Loucy (cell line): ENCODE measurements around the gene MRPL19.

ENCODE experiments used
- H2AFZ ChIP-seq: fragments of 200-600 bp; sonication (generic); 2 replicates; pipeline ENCODE4 v1.6.0; 2016; ENCODE audit warnings: antibody characterized with exemption, mild to moderate bottlenecking, low read length, moderate library complexity
- H3F3A ChIP-seq: fragments of 200-600 bp; 2 replicates; pipeline ENCODE4 v1.6.0; 2016; ENCODE audit warnings: antibody characterized with exemption, low read depth, mild to moderate bottlenecking
- H3K27me3 ChIP-seq: fragments of 200-600 bp; sonication (generic); 2 replicates; pipeline ENCODE4 v1.6.1; 2014; ENCODE audit warnings: low read length, mild to moderate bottlenecking; ENCODE audit not compliant: insufficient read depth, poor library complexity, severe bottlenecking
- H3K36me3 ChIP-seq: fragments of 200-600 bp; sonication (generic); 2 replicates; pipeline ENCODE4 v1.6.1; 2016; ENCODE audit warnings: low read length; ENCODE audit not compliant: insufficient read depth
- H3K4me1 ChIP-seq: fragments of 200-600 bp; sonication (generic); 2 replicates; pipeline ENCODE4 v1.5.1; 2014; ENCODE audit warnings: low read length, mild to moderate bottlenecking; ENCODE audit not compliant: insufficient read depth, poor library complexity, severe bottlenecking
- H3K4me2 ChIP-seq: fragments of 200-600 bp; sonication (generic); 2 replicates; pipeline ENCODE4 v1.6.0; 2014; ENCODE audit warnings: antibody characterized with exemption, low read length, low read depth, mild to moderate bottlenecking; ENCODE audit not compliant: poor library complexity, severe bottlenecking
- H3K4me3 ChIP-seq: fragments of 200-600 bp; sonication (generic); 2 replicates; pipeline ENCODE4 v1.5.1; 2014; ENCODE audit warnings: low read length, mild to moderate bottlenecking, mixed read lengths; ENCODE audit not compliant: poor library complexity, severe bottlenecking
- H3K79me2 ChIP-seq: fragments of 200-600 bp; sonication (generic); 2 replicates; pipeline ENCODE4 v1.6.1; 2014; ENCODE audit warnings: low read length; ENCODE audit not compliant: insufficient read depth
- H3K9ac ChIP-seq: fragments of 200-600 bp; sonication (generic); 2 replicates; pipeline ENCODE4 v1.6.0; 2014; ENCODE audit warnings: mild to moderate bottlenecking, low read depth, low read length, moderate library complexity; ENCODE audit not compliant: poor library complexity, severe bottlenecking
- H3K9me2 ChIP-seq: fragments of 200-600 bp; sonication (generic); replicated peaks from 2 replicates; pipeline ENCODE4 v1.6.1; 2016; ENCODE audit warnings: low read depth, low read length, mixed read lengths
- H3K9me3 ChIP-seq: fragments of 200-600 bp; sonication (generic); 2 replicates; pipeline ENCODE4 v1.6.1; 2014; ENCODE audit warnings: mild to moderate bottlenecking, antibody characterized with exemption, low read length, low read depth; ENCODE audit not compliant: insufficient read depth
- H4K20me1 ChIP-seq: fragments of 200-600 bp; sonication (generic); 2 replicates; pipeline ENCODE4 v1.6.0; 2014; ENCODE audit warnings: antibody characterized with exemption, low read length, mild to moderate bottlenecking; ENCODE audit not compliant: insufficient read depth, poor library complexity, severe bottlenecking
- EZH2phosphoT487 ChIP-seq: fragments of 200-600 bp; IDR thresholded peaks from 2 replicates; pipeline ENCODE4 v1.6.1; 2018; ENCODE audit warnings: antibody characterized with exemption, mild to moderate bottlenecking, moderate library complexity, borderline replicate concordance
- TF ChIP-seq, protein P1 (sequence below): fragments of 200-600 bp; sonication (generic); conservative IDR thresholded peaks from 2 replicates; pipeline ENCODE4 v1.5.1; 2014; ENCODE audit warnings: mild to moderate bottlenecking, antibody characterized with exemption, low read length

Gene MRPL19

DNA sequence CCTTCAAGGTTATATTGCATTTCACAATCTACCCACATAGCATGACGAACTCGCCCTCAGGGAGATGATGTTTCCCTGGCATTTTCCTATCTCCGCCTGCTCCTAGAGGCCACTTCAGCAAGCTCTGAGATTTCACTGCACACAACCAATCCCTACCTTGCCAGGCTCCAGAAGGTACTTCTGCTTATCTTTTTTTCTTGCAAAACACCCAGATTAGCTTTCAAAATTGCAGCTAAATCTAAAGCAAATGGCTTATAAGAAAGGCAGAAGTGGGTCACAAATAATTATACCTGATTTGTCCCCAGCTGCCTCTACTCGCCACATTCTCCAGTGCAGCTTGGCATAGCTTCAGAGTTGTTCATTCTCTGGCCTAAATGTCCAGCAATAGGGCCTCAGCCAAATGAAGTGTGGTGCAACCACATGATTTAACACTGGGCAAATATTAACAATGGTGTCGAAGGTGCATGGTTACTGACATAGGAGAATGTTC is 32.4 kb upstream of the MRPL19 start:
- no peaks in the 10 kb centered on the region for H3K9me3 ChIP-seq
- H3K4me3 ChIP-seq = no peak overlapping the region
- H3K4me1 ChIP-seq = no peaks in the 10 kb centered on the region
- H3F3A ChIP-seq = no peaks in the 10 kb centered on the region
- H3K9ac ChIP-seq = no peak overlapping the region
- H3K27me3 ChIP-seq = no peaks in the 10 kb centered on the region
- no peaks in the 10 kb centered on the region for H3K9me2 ChIP-seq
- H2AFZ ChIP-seq = no peak overlapping the region
- H4K20me1 ChIP-seq = no peaks in the 10 kb centered on the region
- TF ChIP-seq EZH2phosphoT487 = no peak
- TF ChIP-seq, protein P1, sequence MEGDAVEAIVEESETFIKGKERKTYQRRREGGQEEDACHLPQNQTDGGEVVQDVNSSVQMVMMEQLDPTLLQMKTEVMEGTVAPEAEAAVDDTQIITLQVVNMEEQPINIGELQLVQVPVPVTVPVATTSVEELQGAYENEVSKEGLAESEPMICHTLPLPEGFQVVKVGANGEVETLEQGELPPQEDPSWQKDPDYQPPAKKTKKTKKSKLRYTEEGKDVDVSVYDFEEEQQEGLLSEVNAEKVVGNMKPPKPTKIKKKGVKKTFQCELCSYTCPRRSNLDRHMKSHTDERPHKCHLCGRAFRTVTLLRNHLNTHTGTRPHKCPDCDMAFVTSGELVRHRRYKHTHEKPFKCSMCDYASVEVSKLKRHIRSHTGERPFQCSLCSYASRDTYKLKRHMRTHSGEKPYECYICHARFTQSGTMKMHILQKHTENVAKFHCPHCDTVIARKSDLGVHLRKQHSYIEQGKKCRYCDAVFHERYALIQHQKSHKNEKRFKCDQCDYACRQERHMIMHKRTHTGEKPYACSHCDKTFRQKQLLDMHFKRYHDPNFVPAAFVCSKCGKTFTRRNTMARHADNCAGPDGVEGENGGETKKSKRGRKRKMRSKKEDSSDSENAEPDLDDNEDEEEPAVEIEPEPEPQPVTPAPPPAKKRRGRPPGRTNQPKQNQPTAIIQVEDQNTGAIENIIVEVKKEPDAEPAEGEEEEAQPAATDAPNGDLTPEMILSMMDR = no peak
- no peaks in the 10 kb centered on the region for H3K79me2 ChIP-seq
- no peak overlapping the region for H3K4me2 ChIP-seq
- H3K36me3 ChIP-seq = no peaks in the 10 kb centered on the region

DNA sequence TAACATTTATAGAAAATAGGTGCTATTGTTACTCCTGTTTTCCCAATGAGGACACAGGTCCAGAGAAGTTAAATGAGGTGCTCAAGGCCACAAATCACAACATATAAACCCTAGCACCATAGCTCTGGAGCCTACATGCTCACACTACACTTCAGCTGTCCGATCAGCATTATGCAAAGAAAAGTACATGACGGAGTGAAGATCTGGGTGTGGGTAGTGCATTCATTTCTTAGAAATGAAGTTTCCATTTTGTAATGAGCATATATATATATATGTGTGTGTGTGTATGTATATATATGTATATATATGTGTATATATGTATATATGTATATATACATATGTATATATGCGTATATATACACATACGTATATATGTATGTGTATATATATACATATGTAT is 30.2 kb upstream of the MRPL19 start:
- Histone ChIP-seq H3K9me2 (no peaks in the 10 kb centered on the region), H2AFZ (no peak overlapping the region), H3K36me3 (no peaks in the 10 kb centered on the region), H3K9ac (no peak overlapping the region), H3F3A (no peaks in the 10 kb centered on the region), H3K27me3 (no peaks in the 10 kb centered on the region), H3K4me3 (no peak overlapping the region), H3K4me2 (no peak overlapping the region), H3K9me3 (no peaks in the 10 kb centered on the region), H3K4me1 (no peaks in the 10 kb centered on the region), H3K79me2 (no peaks in the 10 kb centered on the region), H4K20me1 (no peaks in the 10 kb centered on the region)
- TF ChIP-seq, protein P1 = no peak
- TF ChIP-seq EZH2phosphoT487 = no peak

DNA sequence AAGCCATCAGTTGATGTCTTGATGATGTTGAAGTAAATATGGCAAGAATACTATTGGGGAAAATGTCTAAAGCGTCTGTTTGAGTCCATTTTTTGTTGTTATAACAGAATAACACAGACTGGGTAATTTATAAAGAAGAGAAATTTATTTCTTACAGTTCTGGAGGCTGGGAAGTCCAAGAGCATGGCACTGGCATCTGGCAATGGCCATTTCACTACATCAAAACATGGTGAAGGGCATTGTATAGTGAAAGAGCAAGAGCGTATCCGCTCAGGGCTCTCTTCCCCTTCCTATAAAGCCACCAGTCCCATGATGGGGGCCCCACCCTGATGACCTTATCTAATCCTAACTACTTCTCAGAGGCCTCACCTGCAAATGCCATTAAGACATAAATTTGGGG is 29.6 kb upstream of the MRPL19 start:
- H3K9me2 ChIP-seq = no peaks in the 10 kb centered on the region
- H3K36me3 ChIP-seq = no peaks in the 10 kb centered on the region
- H3K4me3 ChIP-seq = no peak overlapping the region
- H3K9me3 ChIP-seq = no peaks in the 10 kb centered on the region
- no peaks in the 10 kb centered on the region for H3K4me1 ChIP-seq
- no peaks in the 10 kb centered on the region for H3K27me3 ChIP-seq
- H4K20me1 ChIP-seq = no peaks in the 10 kb centered on the region
- H2AFZ ChIP-seq = no peak overlapping the region
- H3K4me2 ChIP-seq = no peak overlapping the region
- TF ChIP-seq EZH2phosphoT487 = no peak
- TF ChIP-seq, protein P1 = no peak
- H3K79me2 ChIP-seq = no peaks in the 10 kb centered on the region
- H3K9ac ChIP-seq = no peak overlapping the region
- no peaks in the 10 kb centered on the region for H3F3A ChIP-seq
